IMR-90 (cell line): Measurements from ENCODE around the gene KAZN. TPM values are rescaled to one million over a fixed set of nuclear protein-coding genes. Genes with fewer than 3 reads are reported as not detected.

Experiments used
- ATAC-seq: fragments of 200-7000 bp; cut with Tn5 transposase; 2 replicates; pipeline ENCODE4 v1.9.1; 2020; ENCODE audit warnings: low read depth, mild to moderate bottlenecking, moderate library complexity
- BruUV-seq: library from RNA; stranded (reverse); fragments of 400-500 nt; replicated peaks from 2 replicates; lab custom pipeline; 2021; lab: Mats Ljungman, UMichigan
- CTCF ChIA-PET: fragments of 300-600 bp; formaldehyde crosslinking; extraction: SDS; loops from one replicate; lab custom pipeline; 2021; ENCODE audit warnings: antibody characterized with exemption; lab: Yijun Ruan, JAX
- POLR2A ChIA-PET: fragments of 300-600 bp; sonication (Branson Sonifier 250); formaldehyde crosslinking; loops from one replicate; lab custom pipeline; 2022; ENCODE audit warnings: antibody characterized with exemption; ENCODE audit not compliant: unreplicated experiment; lab: Charles Lee
- DNase-seq: peaks from one replicate; pipeline ENCODE4 v3.0.0; 2013
- H2AFZ ChIP-seq: replicated peaks from 2 replicates; pipeline ENCODE3; 2013; ENCODE audit warnings: low read length, mild to moderate bottlenecking; ENCODE audit not compliant: poor library complexity
- H2AK5ac ChIP-seq: 2 replicates; pipeline ENCODE4 v1.6.1; 2013; ENCODE audit warnings: low read depth, low read length, inconsistent platforms
- H2AK9ac ChIP-seq: replicated peaks from 2 replicates; pipeline ENCODE3; 2013; ENCODE audit warnings: mild to moderate bottlenecking, low read depth, low read length, moderate library complexity; ENCODE audit not compliant: poor library complexity
- H2BK120ac ChIP-seq: 2 replicates; pipeline ENCODE4 v1.6.1; 2013; ENCODE audit warnings: low read depth, low read length, inconsistent platforms
- H2BK15ac ChIP-seq: 3 replicates; pipeline ENCODE4 v1.6.1; 2013; ENCODE audit warnings: low read depth, low read length, inconsistent platforms
- H2BK20ac ChIP-seq: 2 replicates; pipeline ENCODE4 v1.6.1; 2013; ENCODE audit warnings: low read depth, mild to moderate bottlenecking, inconsistent platforms, low read length, moderate library complexity
- H2BK5ac ChIP-seq: 2 replicates; pipeline ENCODE4 v1.6.1; 2013; ENCODE audit warnings: mild to moderate bottlenecking, low read depth, low read length, inconsistent platforms; ENCODE audit not compliant: poor library complexity, severe bottlenecking
- H3K14ac ChIP-seq: replicated peaks from 2 replicates; pipeline ENCODE4 v1.6.1; 2013; ENCODE audit warnings: low read depth, low read length, inconsistent platforms
- H3K18ac ChIP-seq: 2 replicates; pipeline ENCODE4 v1.6.1; 2013; ENCODE audit warnings: low read depth, low read length, control low read depth
- H3K23ac ChIP-seq: 2 replicates; pipeline ENCODE4 v1.6.1; 2013; ENCODE audit warnings: low read depth, low read length, inconsistent platforms
- H3K27ac ChIP-seq: 2 replicates; pipeline ENCODE4 v1.5.1; 2013; ENCODE audit warnings: mild to moderate bottlenecking, control low read depth, low read length; ENCODE audit not compliant: insufficient read depth
- H3K27me3 ChIP-seq: 2 replicates; pipeline ENCODE4 v1.6.1; 2013; ENCODE audit warnings: low read length; ENCODE audit not compliant: control insufficient read depth, insufficient read depth
- H3K36me3 ChIP-seq: 2 replicates; pipeline ENCODE4 v1.6.1; 2013; ENCODE audit warnings: low read length, mixed read lengths; ENCODE audit not compliant: control insufficient read depth, insufficient read depth
- H3K4ac ChIP-seq: 2 replicates; pipeline ENCODE4 v1.6.1; 2013; ENCODE audit warnings: low read depth, low read length, inconsistent platforms
- H3K4me1 ChIP-seq: 2 replicates; pipeline ENCODE4 v1.6.1; 2013; ENCODE audit warnings: low read length, mixed read lengths; ENCODE audit not compliant: control insufficient read depth, insufficient read depth
- H3K4me2 ChIP-seq: 2 replicates; pipeline ENCODE4 v1.6.1; 2013; ENCODE audit warnings: low read depth, mild to moderate bottlenecking, control low read depth, low read length, moderate library complexity
- H3K4me3 ChIP-seq: 2 replicates; pipeline ENCODE4 v1.5.1; 2013; ENCODE audit warnings: low read depth, mild to moderate bottlenecking, control low read depth, low read length, moderate library complexity; ENCODE audit not compliant: insufficient read depth
- H3K56ac ChIP-seq: 2 replicates; pipeline ENCODE4 v1.6.1; 2013; ENCODE audit warnings: low read length, inconsistent platforms; ENCODE audit not compliant: insufficient read depth; ENCODE audit errors: extremely low read depth
- H3K79me1 ChIP-seq, 2 experiments: 2 replicates each; pipeline ENCODE4 v1.6.1; 2013; ENCODE audit warnings: low read length in 2 of 2, inconsistent platforms in 1 of 2, low read depth in 1 of 2
- H3K9ac ChIP-seq: 2 replicates; pipeline ENCODE4 v1.6.1; 2013; ENCODE audit warnings: low read depth, low read length, control low read depth
- H3K9me1 ChIP-seq: 2 replicates; pipeline ENCODE4 v1.6.1; 2013; ENCODE audit warnings: low read length, inconsistent platforms; ENCODE audit not compliant: insufficient read depth
- H3K9me3 ChIP-seq: 2 replicates; pipeline ENCODE4 v1.6.1; 2013; ENCODE audit warnings: low read length; ENCODE audit not compliant: control insufficient read depth, insufficient read depth
- H4K20me1 ChIP-seq: 2 replicates; pipeline ENCODE4 v1.6.1; 2013; ENCODE audit warnings: low read length, inconsistent platforms; ENCODE audit not compliant: insufficient read depth
- H4K5ac ChIP-seq: 2 replicates; pipeline ENCODE4 v1.6.1; 2013; ENCODE audit warnings: mild to moderate bottlenecking, low read depth, low read length, control low read depth
- H4K8ac ChIP-seq, 2 experiments: 2 replicates each; pipeline ENCODE4 v1.6.1; 2013; ENCODE audit warnings: low read depth in 2 of 2, low read length in 2 of 2, control low read depth in 1 of 2, inconsistent platforms in 1 of 2
- H4K91ac ChIP-seq: 2 replicates; pipeline ENCODE4 v1.6.1; 2013; ENCODE audit warnings: low read depth, low read length, inconsistent platforms; ENCODE audit not compliant: insufficient read depth
- BHLHE40 ChIP-seq: fragments of 150-350 bp; IDR thresholded peaks from 2 replicates; pipeline ENCODE4 v1.6.1; 2016; ENCODE audit warnings: mild to moderate bottlenecking, low read depth, low read length
- FOS ChIP-seq: fragments of 150-350 bp; IDR thresholded peaks from 2 replicates; pipeline ENCODE4 v1.6.1; 2016; ENCODE audit warnings: low read depth, low read length
- MXI1 ChIP-seq: IDR thresholded peaks from 2 replicates; pipeline ENCODE4 v1.6.1; 2012; ENCODE audit warnings: low read depth, mild to moderate bottlenecking, low read length, moderate library complexity, borderline replicate concordance
- NFE2L2 ChIP-seq: fragments of 150-350 bp; IDR thresholded peaks from 2 replicates; pipeline ENCODE4 v1.6.1; 2016; ENCODE audit warnings: low read depth, mild to moderate bottlenecking, low read length
- RAD21 ChIP-seq: IDR thresholded peaks from 2 replicates; pipeline ENCODE4 v1.6.1; 2012; ENCODE audit warnings: low read length, improper control_type of control experiment
- RCOR1 ChIP-seq: IDR thresholded peaks from 2 replicates; pipeline ENCODE4 v1.6.1; 2012; ENCODE audit warnings: mild to moderate bottlenecking, low read length, improper control_type of control experiment; ENCODE audit not compliant: insufficient replicate concordance
- RFX5 ChIP-seq: IDR thresholded peaks from 2 replicates; pipeline ENCODE4 v1.8.0; 2012; ENCODE audit warnings: low read depth, mild to moderate bottlenecking, low read length, moderate library complexity
- SMC3 ChIP-seq: fragments of 150-350 bp; IDR thresholded peaks from 2 replicates; pipeline ENCODE4 v1.6.1; 2016; ENCODE audit warnings: low read depth, mild to moderate bottlenecking, antibody characterized with exemption, low read length, moderate library complexity
- WGBS, 2 experiments: methylation state at CpG; one replicate each; pipeline versions ENCODE4 v1.1.5 to v1.1.7; 2013; ENCODE audit warnings: missing lambda C conversion rate in 2 of 2; ENCODE audit not compliant: insufficient read length in 1 of 2; ENCODE audit errors: extremely low coverage in 2 of 2; 5-methylcytosine and 5-hydroxymethylcytosine counted together
- dilution Hi-C: fragments of 300-500 bp; cut with HindIII; formaldehyde crosslinking; loops from one replicate; pipeline ENCODE4 v1.14.3; 2018; ENCODE audit warnings: low sequenced_read_pairs; ENCODE audit not compliant: unreplicated experiment
- in situ Hi-C: fragments of 300-500 bp; cut with MboI; formaldehyde crosslinking; loops from 3 replicates; pipeline ENCODE4 v1.14.3; 2019; ENCODE audit warnings: low sequenced_read_pairs, inconsistent platforms, mixed read lengths
- intact Hi-C: fragments of 100-400 bp; cut with micrococcal nuclease; formaldehyde crosslinking; loops from 2 replicates; pipeline ENCODE4 v1.10.0; 2022
- polyA plus RNA-seq, 3 experiments: library from polyadenylated mRNA; depleted of rRNA; stranded (reverse); fragments of >200 nt; gene quantifications; 2 replicates each; pipeline ENCODE4 v1.2.3, GENCODE V29; 2012; ENCODE audit warnings: low replicate concordance in 1 of 3
- total RNA-seq: library from RNA; depleted of rRNA; stranded (reverse); fragments of >200 nt; gene quantifications from 2 replicates; pipeline ENCODE4 v1.2.3, GENCODE V29; 2012
- TF ChIP-seq, protein P1 (sequence below): fragments of 150-350 bp; IDR thresholded peaks from 2 replicates; pipeline ENCODE4 v1.6.1; 2017; ENCODE audit warnings: mild to moderate bottlenecking, antibody characterized with exemption, low read length, low read depth
- TF ChIP-seq, protein P2 (sequence below): conservative IDR thresholded peaks from 2 replicates; pipeline ENCODE4 v1.5.1; 2012; ENCODE audit warnings: mild to moderate bottlenecking, low read depth, low read length, improper control_type of control experiment
- TF ChIP-seq, protein P3 (sequence below): fragments of 150-350 bp; IDR thresholded peaks from 2 replicates; pipeline ENCODE4 v1.6.1; 2016; ENCODE audit warnings: low read depth, mild to moderate bottlenecking, low read length, moderate library complexity, borderline replicate concordance

The KAZN gene
- total and polyA plus RNA-seq, 2 of the 4 experiments (the other 2 are of a cell fraction): 5.2 to 10.5 TPM

DNA sequence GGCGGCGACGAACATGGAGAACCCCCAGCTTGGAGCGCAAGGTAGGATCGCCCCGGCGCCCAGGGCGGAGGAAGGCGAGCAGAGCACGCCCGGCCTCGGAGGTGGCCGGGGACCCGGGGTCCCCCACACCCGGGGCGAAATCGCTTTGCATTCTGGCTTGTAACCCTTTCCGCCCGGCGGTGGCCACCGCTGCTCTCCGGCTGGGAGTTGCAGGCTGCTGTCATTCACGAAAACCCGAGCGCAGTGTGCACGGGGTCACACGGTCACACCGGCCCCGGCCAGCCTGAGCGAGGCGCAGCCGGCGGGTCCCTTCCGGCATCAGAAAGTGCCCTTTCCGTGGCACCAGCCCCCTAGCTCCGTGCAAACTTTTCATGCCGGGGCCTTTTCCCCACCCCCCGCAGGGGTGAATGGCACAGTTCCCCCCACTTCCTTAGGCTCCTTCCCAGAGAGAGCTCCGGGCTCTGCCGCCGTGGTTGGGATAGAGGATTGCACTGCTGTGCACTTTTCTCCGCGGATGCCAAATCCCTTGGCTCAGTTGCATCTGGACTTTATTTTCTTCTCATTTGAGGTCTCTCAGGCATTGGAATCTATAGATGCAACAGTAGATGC, 802 bp downstream of the KAZN start:
- POLR2A ChIA-PET: no interaction called here
- Histone ChIP-seq H4K20me1 (no peaks in the 10 kb centered on the region), H3K9me1 (no peaks in the 10 kb centered on the region), H3K27ac (no peak overlapping the region), H4K8ac (no peak overlapping the region), H3K79me1 (no peaks in the 10 kb centered on the region), H3K4me1 (peaks cover 2% of the 10 kb centered on the region; the same call in 1 of the 2 replicates), H2BK15ac (no peak overlapping the region), H3K9me3 (no peaks in the 10 kb centered on the region), H3K36me3 (no peaks in the 10 kb centered on the region), H2AK9ac (no peak overlapping the region), H3K23ac (no peak overlapping the region), H2BK5ac (no peak overlapping the region), H3K56ac (no peak overlapping the region), H4K5ac (no peak overlapping the region), H2BK120ac (no peak overlapping the region), H3K14ac (no peak overlapping the region), H2AK5ac (no peak overlapping the region), H3K4me2 (peak overlapping the region; percentile 29; the same call in 1 of the 2 replicates), H3K18ac (no peak overlapping the region), H3K4me3 (peak overlapping the region; percentile 33; the same call in 1 of the 2 replicates), H2AFZ (peak overlapping the region; percentile 52), H2BK20ac (no peak overlapping the region), H3K9ac (no peak overlapping the region; the same call in 1 of the 2 replicates), H3K27me3 (peaks cover 18% of the 10 kb centered on the region), H4K91ac (no peak overlapping the region), H3K4ac (no peak overlapping the region)
- DNase-seq (no peak), ATAC-seq (peak; percentile 39)
- no TSS peak for BruUV-seq
- 1% methylated on average over 23 of the region's 43 CpGs; no CpG with 5 or more reads in 1 of the 2 experiments for WGBS, 2 experiments
- in situ Hi-C loops: no loop called here
- CTCF ChIA-PET: no interaction called here
- intact Hi-C loops: no loop called here
- TF ChIP-seq, protein P1, sequence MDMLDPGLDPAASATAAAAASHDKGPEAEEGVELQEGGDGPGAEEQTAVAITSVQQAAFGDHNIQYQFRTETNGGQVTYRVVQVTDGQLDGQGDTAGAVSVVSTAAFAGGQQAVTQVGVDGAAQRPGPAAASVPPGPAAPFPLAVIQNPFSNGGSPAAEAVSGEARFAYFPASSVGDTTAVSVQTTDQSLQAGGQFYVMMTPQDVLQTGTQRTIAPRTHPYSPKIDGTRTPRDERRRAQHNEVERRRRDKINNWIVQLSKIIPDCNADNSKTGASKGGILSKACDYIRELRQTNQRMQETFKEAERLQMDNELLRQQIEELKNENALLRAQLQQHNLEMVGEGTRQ: no peak
- TF ChIP-seq FOS: no peak
- TF ChIP-seq RCOR1: no peak
- no peak for TF ChIP-seq MXI1
- TF ChIP-seq NFE2L2: no peak
- no peak for TF ChIP-seq RFX5
- TF ChIP-seq SMC3: no peak
- TF ChIP-seq, protein P2, sequence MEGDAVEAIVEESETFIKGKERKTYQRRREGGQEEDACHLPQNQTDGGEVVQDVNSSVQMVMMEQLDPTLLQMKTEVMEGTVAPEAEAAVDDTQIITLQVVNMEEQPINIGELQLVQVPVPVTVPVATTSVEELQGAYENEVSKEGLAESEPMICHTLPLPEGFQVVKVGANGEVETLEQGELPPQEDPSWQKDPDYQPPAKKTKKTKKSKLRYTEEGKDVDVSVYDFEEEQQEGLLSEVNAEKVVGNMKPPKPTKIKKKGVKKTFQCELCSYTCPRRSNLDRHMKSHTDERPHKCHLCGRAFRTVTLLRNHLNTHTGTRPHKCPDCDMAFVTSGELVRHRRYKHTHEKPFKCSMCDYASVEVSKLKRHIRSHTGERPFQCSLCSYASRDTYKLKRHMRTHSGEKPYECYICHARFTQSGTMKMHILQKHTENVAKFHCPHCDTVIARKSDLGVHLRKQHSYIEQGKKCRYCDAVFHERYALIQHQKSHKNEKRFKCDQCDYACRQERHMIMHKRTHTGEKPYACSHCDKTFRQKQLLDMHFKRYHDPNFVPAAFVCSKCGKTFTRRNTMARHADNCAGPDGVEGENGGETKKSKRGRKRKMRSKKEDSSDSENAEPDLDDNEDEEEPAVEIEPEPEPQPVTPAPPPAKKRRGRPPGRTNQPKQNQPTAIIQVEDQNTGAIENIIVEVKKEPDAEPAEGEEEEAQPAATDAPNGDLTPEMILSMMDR: no peak
- TF ChIP-seq RAD21: no peak
- TF ChIP-seq, protein P3, sequence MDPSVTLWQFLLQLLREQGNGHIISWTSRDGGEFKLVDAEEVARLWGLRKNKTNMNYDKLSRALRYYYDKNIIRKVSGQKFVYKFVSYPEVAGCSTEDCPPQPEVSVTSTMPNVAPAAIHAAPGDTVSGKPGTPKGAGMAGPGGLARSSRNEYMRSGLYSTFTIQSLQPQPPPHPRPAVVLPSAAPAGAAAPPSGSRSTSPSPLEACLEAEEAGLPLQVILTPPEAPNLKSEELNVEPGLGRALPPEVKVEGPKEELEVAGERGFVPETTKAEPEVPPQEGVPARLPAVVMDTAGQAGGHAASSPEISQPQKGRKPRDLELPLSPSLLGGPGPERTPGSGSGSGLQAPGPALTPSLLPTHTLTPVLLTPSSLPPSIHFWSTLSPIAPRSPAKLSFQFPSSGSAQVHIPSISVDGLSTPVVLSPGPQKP: no peak
- TF ChIP-seq BHLHE40: no peak
- dilution Hi-C loops: no loop called here
